PC-3 (cell line): ENCODE data around the gene LRRFIP1. TPM values are rescaled to one million over a fixed set of nuclear protein-coding genes. Genes with fewer than 3 reads are reported as not detected.

Source experiments
- ATAC-seq: fragments of 200-7000 bp; cut with Tn5 transposase; 2 replicates; pipeline ENCODE4 v1.9.1; 2020; ENCODE audit warnings: mild to moderate bottlenecking, moderate library complexity
- BruUV-seq: library from RNA; stranded (reverse); fragments of 400-500 nt; replicated peaks from 2 replicates; lab custom pipeline; 2021; lab: Mats Ljungman, UMichigan
- CTCF ChIA-PET: fragments of 300-600 bp; sonication (Branson Sonifier 250); formaldehyde crosslinking; loops from one replicate; lab custom pipeline; 2022; ENCODE audit warnings: antibody characterized with exemption; lab: Charles Lee
- POLR2A ChIA-PET: fragments of 300-600 bp; sonication (Branson Sonifier 250); formaldehyde crosslinking; loops from one replicate; lab custom pipeline; 2022; ENCODE audit warnings: antibody characterized with exemption; ENCODE audit not compliant: unreplicated experiment; lab: Charles Lee
- DNase-seq: peaks from one replicate; pipeline ENCODE4 v3.0.0-alpha.2; 2015
- H2AFZ ChIP-seq: fragments of 300-600 bp; sonication (generic); 2 replicates; pipeline ENCODE4 v1.6.0; 2016; ENCODE audit warnings: antibody characterized with exemption, low read length
- H3F3A ChIP-seq: fragments of 300-600 bp; sonication (generic); one replicate; pipeline ENCODE4 v1.6.0; 2017; ENCODE audit warnings: antibody characterized with exemption, low read length, control low read depth, mild to moderate bottlenecking; ENCODE audit not compliant: unreplicated experiment
- H3K27ac ChIP-seq: fragments of 300-600 bp; sonication (generic); 2 replicates; pipeline ENCODE4 v1.5.1; 2016; ENCODE audit warnings: mild to moderate bottlenecking, low read length
- H3K27me3 ChIP-seq: fragments of 300-600 bp; sonication (generic); 2 replicates; pipeline ENCODE4 v1.6.1; 2016; ENCODE audit warnings: low read length, mixed read lengths
- H3K36me3 ChIP-seq: fragments of 300-600 bp; sonication (generic); 2 replicates; pipeline ENCODE4 v1.6.1; 2016; ENCODE audit warnings: low read depth, mixed run types, low read length, mixed read lengths
- H3K4me1 ChIP-seq: fragments of 300-600 bp; sonication (generic); 2 replicates; pipeline ENCODE4 v1.5.1; 2016; ENCODE audit warnings: low read length; ENCODE audit not compliant: insufficient read depth
- H3K4me2 ChIP-seq: fragments of 300-600 bp; sonication (generic); 2 replicates; pipeline ENCODE4 v1.6.0; 2016; ENCODE audit warnings: low read length
- H3K4me3 ChIP-seq: fragments of 300-600 bp; sonication (generic); 2 replicates; pipeline ENCODE4 v1.5.1; 2016; ENCODE audit warnings: mild to moderate bottlenecking, low read length, mixed read lengths
- H3K79me2 ChIP-seq: fragments of 300-600 bp; sonication (generic); 2 replicates; pipeline ENCODE4 v1.6.1; 2017; ENCODE audit warnings: low read length, mixed read lengths
- H3K9ac ChIP-seq: fragments of 300-600 bp; sonication (generic); 2 replicates; pipeline ENCODE4 v1.6.0; 2016; ENCODE audit warnings: mild to moderate bottlenecking, low read length
- H3K9me2 ChIP-seq: fragments of 300-600 bp; sonication (generic); replicated peaks from 2 replicates; pipeline ENCODE4 v1.6.1; 2016; ENCODE audit warnings: mixed run types, low read length, mixed read lengths
- H3K9me3 ChIP-seq: fragments of 300-600 bp; sonication (generic); 2 replicates; pipeline ENCODE4 v1.6.1; 2016; ENCODE audit warnings: low read length, mixed read lengths
- H4K20me1 ChIP-seq: fragments of 300-600 bp; sonication (generic); 2 replicates; pipeline ENCODE4 v1.6.1; 2016; ENCODE audit warnings: low read length, mixed read lengths
- CTCF ChIP-seq: fragments of 300-600 bp; sonication (generic); conservative IDR thresholded peaks from 2 replicates; pipeline ENCODE4 v1.5.1; 2017; ENCODE audit warnings: antibody characterized with exemption, low read depth, mild to moderate bottlenecking, low read length
- EZH2 ChIP-seq: fragments of 300-600 bp; sonication (generic); IDR thresholded peaks from one replicate; pipeline ENCODE4 v1.6.1; 2017; ENCODE audit warnings: antibody characterized with exemption, mild to moderate bottlenecking, low read length; ENCODE audit not compliant: unreplicated experiment
- EZH2phosphoT487 ChIP-seq: fragments of 300-600 bp; sonication (generic); IDR thresholded peaks from 2 replicates; pipeline ENCODE4 v1.6.1; 2018; ENCODE audit warnings: mild to moderate bottlenecking, antibody characterized with exemption, low read length, borderline replicate concordance
- intact Hi-C: fragments of 100-400 bp; cut with micrococcal nuclease; formaldehyde crosslinking; loops from 2 replicates; pipeline ENCODE4 v1.9.0; 2023
- total RNA-seq: library from RNA; depleted of rRNA; stranded (reverse); fragments of >200 nt; gene quantifications from 2 replicates; pipeline ENCODE4 v1.2.3, GENCODE V29; 2014

The LRRFIP1 gene
- total RNA-seq, 1 experiment from 2014 or later: 87.8 TPM

- intact Hi-C loops: no loop called here
- no peak for DNase-seq
- Histone ChIP-seq H3K36me3 (peaks cover 64% of the 10 kb centered on the region), H2AFZ (no peak overlapping the region), H3K27me3 (no peaks in the 10 kb centered on the region), H3K4me2 (no peak overlapping the region), H3F3A (no peaks in the 10 kb centered on the region), H3K4me3 (no peak overlapping the region), H3K4me1 (no peaks in the 10 kb centered on the region), H3K79me2 (no peaks in the 10 kb centered on the region), H3K9ac (no peak overlapping the region), H3K27ac (no peak overlapping the region), H3K9me2 (no peaks in the 10 kb centered on the region), H4K20me1 (no peaks in the 10 kb centered on the region), H3K9me3 (no peaks in the 10 kb centered on the region)
- ChIA-PET CTCF (no interaction called here), POLR2A (no interaction called here)
- BruUV-seq: no TSS peak
- no peak for ATAC-seq
- no peak for TF ChIP-seq EZH2phosphoT487
- no peak for TF ChIP-seq CTCF
- TF ChIP-seq EZH2: no peak
Observed at GRCh38 chr2:237754182-237754581, 126.8 kb downstream of the LRRFIP1 start.

- Histone ChIP-seq H3K36me3 (peaks cover 59% of the 10 kb centered on the region), H3K79me2 (no peaks in the 10 kb centered on the region), H3K27me3 (no peaks in the 10 kb centered on the region), H2AFZ (no peak overlapping the region), H3K4me2 (no peak overlapping the region), H3K9ac (no peak overlapping the region), H3K4me3 (no peak overlapping the region), H4K20me1 (no peaks in the 10 kb centered on the region), H3K9me2 (no peaks in the 10 kb centered on the region), H3K4me1 (no peaks in the 10 kb centered on the region), H3K9me3 (no peaks in the 10 kb centered on the region), H3F3A (no peaks in the 10 kb centered on the region), H3K27ac (no peak overlapping the region)
- ChIA-PET CTCF (no interaction called here), POLR2A (no interaction called here)
- intact Hi-C loops: no loop called here
- ATAC-seq (no peak), DNase-seq (no peak)
- no peak for TF ChIP-seq EZH2
- no peak for TF ChIP-seq CTCF
- no peak for TF ChIP-seq EZH2phosphoT487
- no TSS peak for BruUV-seq
Observed at GRCh38 chr2:237754626-237755248, 127.3 kb downstream of the LRRFIP1 start.

GRCh38 chr2:237757616-237758015 lies 130.2 kb downstream of the LRRFIP1 start:
- peaks cover 60% of the 10 kb centered on the region for H3K36me3 ChIP-seq
- CTCF ChIA-PET: no interaction called here

More at GRCh38 chr2:237757616-237758015, 130.2 kb downstream of the LRRFIP1 start:
- H3K9ac ChIP-seq: no peak overlapping the region
- DNase-seq (no peak), ATAC-seq (no peak)
- TF ChIP-seq EZH2 (no peak), EZH2phosphoT487 (no peak), CTCF (no peak)
- no peaks in the 10 kb centered on the region for H3K4me1 ChIP-seq
- BruUV-seq: no TSS peak
- H3K79me2 ChIP-seq: no peaks in the 10 kb centered on the region
- no peaks in the 10 kb centered on the region for H3K9me2 ChIP-seq
- H3K27me3 ChIP-seq: no peaks in the 10 kb centered on the region
- no peak overlapping the region for H3K4me3 ChIP-seq
- H4K20me1 ChIP-seq: no peaks in the 10 kb centered on the region
- no peaks in the 10 kb centered on the region for H3F3A ChIP-seq
- POLR2A ChIA-PET: no interaction called here
- H3K27ac ChIP-seq: no peak overlapping the region
- intact Hi-C loops: no loop called here
- H3K4me2 ChIP-seq: no peak overlapping the region
- no peak overlapping the region for H2AFZ ChIP-seq
- no peaks in the 10 kb centered on the region for H3K9me3 ChIP-seq
